ENCODE measurements around the gene PTAFR.

DNA sequence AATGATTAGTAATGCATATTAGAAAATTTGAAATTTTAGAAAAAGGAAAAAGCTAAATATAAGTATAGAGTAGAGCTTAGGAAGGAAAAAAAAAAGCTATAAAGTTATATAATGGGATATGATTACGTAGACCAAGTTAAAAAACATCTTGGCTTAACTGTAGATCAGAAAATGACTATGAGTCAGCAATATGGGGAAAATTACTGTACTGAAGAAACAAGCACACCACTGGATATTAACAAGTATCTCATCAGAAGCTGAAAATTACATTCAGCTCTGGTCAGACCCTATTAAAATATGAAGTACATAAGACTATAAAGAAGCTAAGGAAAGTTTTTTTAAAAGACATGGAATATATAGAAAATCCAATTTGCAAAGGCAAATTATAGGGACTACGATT is 36.8 kb upstream of the PTAFR start:
- TF ChIP-seq, protein P1, sequence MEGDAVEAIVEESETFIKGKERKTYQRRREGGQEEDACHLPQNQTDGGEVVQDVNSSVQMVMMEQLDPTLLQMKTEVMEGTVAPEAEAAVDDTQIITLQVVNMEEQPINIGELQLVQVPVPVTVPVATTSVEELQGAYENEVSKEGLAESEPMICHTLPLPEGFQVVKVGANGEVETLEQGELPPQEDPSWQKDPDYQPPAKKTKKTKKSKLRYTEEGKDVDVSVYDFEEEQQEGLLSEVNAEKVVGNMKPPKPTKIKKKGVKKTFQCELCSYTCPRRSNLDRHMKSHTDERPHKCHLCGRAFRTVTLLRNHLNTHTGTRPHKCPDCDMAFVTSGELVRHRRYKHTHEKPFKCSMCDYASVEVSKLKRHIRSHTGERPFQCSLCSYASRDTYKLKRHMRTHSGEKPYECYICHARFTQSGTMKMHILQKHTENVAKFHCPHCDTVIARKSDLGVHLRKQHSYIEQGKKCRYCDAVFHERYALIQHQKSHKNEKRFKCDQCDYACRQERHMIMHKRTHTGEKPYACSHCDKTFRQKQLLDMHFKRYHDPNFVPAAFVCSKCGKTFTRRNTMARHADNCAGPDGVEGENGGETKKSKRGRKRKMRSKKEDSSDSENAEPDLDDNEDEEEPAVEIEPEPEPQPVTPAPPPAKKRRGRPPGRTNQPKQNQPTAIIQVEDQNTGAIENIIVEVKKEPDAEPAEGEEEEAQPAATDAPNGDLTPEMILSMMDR (IDR thresholded peaks at IDR 0.05) = no peak
- no peak for TF ChIP-seq POLR2A (IDR thresholded peaks at IDR 0.05)

Data from uterus (tissue), 2 donors.